Keratinocyte (primary cell): Measurements from ENCODE around the gene CWC22.

ENCODE experiments used
- EZH2 ChIP-seq: IDR thresholded peaks from one replicate; pipeline ENCODE4 v1.6.1; 2012; ENCODE audit warnings: inconsistent platforms, mild to moderate bottlenecking, low read length, moderate library complexity
- TF ChIP-seq, protein P1 (sequence below), 3 experiments: IDR thresholded peaks in 1 of 3; conservative IDR thresholded peaks in 1 of 3; optimal IDR thresholded peaks in 1 of 3; 2 replicates in 2 of 3; 3 replicates in 1 of 3; pipeline versions ENCODE3 to v1.5.1; 2011; ENCODE audit warnings: low read length in 3 of 3, mild to moderate bottlenecking in 3 of 3, moderate library complexity in 2 of 3, control low read depth in 1 of 3, inconsistent platforms in 1 of 3; ENCODE audit not compliant: insufficient read depth in 2 of 3; ENCODE audit errors: extremely low read depth in 1 of 3

DNA sequence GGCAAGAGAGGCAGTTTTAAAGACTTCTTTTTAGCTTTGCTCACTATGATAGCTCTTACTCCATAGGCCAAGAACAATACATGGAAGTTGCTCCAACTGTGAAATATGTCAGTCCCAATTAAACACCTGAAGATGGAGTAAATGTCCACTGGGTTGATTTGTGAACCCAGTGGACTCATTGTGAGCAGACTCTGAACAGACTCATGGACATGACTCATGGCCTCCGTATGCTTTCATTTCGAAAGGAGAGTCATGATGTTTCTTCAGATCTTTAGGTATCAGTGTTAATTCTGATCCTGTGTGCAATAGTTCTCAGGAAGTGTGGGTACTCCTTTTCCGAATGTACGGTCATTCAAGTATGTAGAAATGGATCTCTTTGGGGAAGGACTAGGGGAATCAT lies 5.4 kb upstream of the CWC22 start:
- TF ChIP-seq, protein P1, sequence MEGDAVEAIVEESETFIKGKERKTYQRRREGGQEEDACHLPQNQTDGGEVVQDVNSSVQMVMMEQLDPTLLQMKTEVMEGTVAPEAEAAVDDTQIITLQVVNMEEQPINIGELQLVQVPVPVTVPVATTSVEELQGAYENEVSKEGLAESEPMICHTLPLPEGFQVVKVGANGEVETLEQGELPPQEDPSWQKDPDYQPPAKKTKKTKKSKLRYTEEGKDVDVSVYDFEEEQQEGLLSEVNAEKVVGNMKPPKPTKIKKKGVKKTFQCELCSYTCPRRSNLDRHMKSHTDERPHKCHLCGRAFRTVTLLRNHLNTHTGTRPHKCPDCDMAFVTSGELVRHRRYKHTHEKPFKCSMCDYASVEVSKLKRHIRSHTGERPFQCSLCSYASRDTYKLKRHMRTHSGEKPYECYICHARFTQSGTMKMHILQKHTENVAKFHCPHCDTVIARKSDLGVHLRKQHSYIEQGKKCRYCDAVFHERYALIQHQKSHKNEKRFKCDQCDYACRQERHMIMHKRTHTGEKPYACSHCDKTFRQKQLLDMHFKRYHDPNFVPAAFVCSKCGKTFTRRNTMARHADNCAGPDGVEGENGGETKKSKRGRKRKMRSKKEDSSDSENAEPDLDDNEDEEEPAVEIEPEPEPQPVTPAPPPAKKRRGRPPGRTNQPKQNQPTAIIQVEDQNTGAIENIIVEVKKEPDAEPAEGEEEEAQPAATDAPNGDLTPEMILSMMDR (optimal IDR thresholded peaks at IDR 0.05 in 1 of 3, IDR thresholded peaks at IDR 0.05 in 1 of 3, conservative IDR thresholded peaks at IDR 0.05 in 1 of 3; ENCODE audit: extremely low read depth in 1 of 3, insufficient read depth in 2 of 3, low read length in 3 of 3), result no peak
- TF ChIP-seq EZH2, result no peak
